Endothelial cell of umbilical vein (primary cell): ENCODE measurements around the gene LITAFD. TPM values are rescaled to one million over a fixed set of nuclear protein-coding genes. Genes with fewer than 3 reads are reported as not detected.
A peak's percentile ranks its signal among the peaks of the same experiment; 100 is the strongest.

Source experiments
- BruUV-seq: library from RNA; stranded (reverse); fragments of 400-500 nt; replicated peaks from 2 replicates; lab custom pipeline; 2021; lab: Mats Ljungman, UMichigan
- CTCF ChIA-PET: fragments of 300-600, 350-600 bp; sonication (Branson Sonifier 250); formaldehyde crosslinking; loops from one replicate; lab custom pipeline; 2021; ENCODE audit warnings: antibody characterized with exemption, inconsistent platforms; lab: Charles Lee
- POLR2A ChIA-PET: fragments of 300-600, 350-600 bp; sonication (Branson Sonifier 250); formaldehyde crosslinking; loops from one replicate; lab custom pipeline; 2021; ENCODE audit warnings: antibody characterized with exemption, inconsistent platforms; lab: Charles Lee
- DNase-seq: peaks from one replicate; pipeline ENCODE4 v3.0.0-alpha.2; 2011; ENCODE audit warnings: low read depth, low spot score
- FAIRE-seq: peaks from 2 replicates; lab custom pipeline; 2011; peaks lifted over from hg19 to GRCh38; lab: Jason Lieb, UNC
- H2AFZ ChIP-seq: 2 replicates; pipeline ENCODE4 v1.6.0; 2012; ENCODE audit warnings: low read depth, low read length, control low read depth, inconsistent platforms
- H3K27ac ChIP-seq: 2 replicates; pipeline ENCODE4 v1.5.1; 2011; ENCODE audit warnings: low read depth, mild to moderate bottlenecking, control low read depth, low read length, moderate library complexity; ENCODE audit not compliant: insufficient read depth
- H3K27me3 ChIP-seq, 2 experiments: 2 replicates each; pipeline versions ENCODE4 v1.6.0 to v1.6.1; 2011; ENCODE audit warnings: low read length in 2 of 2, mixed read lengths in 1 of 2; ENCODE audit not compliant: control insufficient read depth in 2 of 2, insufficient read depth in 2 of 2
- H3K36me3 ChIP-seq, 2 experiments: 2 replicates in 1 of 2; 3 replicates in 1 of 2; pipeline ENCODE4 v1.5.1; 2011; ENCODE audit warnings: low read length in 2 of 2, mild to moderate bottlenecking in 1 of 2, moderate library complexity in 1 of 2; ENCODE audit not compliant: control insufficient read depth in 2 of 2, insufficient read depth in 2 of 2; ENCODE audit errors: extremely low read depth in 1 of 2
- H3K4me1 ChIP-seq: 3 replicates; pipeline ENCODE4 v1.5.1; 2011; ENCODE audit warnings: mild to moderate bottlenecking, low read length; ENCODE audit not compliant: control insufficient read depth, insufficient read depth; ENCODE audit errors: extremely low read depth
- H3K4me2 ChIP-seq: 2 replicates; pipeline ENCODE4 v1.6.1; 2011; ENCODE audit warnings: low read length, control low read depth, mixed read lengths; ENCODE audit not compliant: insufficient read depth
- H3K4me3 ChIP-seq, 3 experiments: fragments of 200-600 bp in 1 of 3; sonication (generic), shearing (Covaris generic) in 1 of 3; replicated peaks in 1 of 3; 2 replicates each; pipeline ENCODE4 v1.5.1; 2011 to 2016; ENCODE audit warnings: control low read depth in 3 of 3, low read length in 3 of 3, mild to moderate bottlenecking in 2 of 3, inconsistent platforms in 1 of 3, low read depth in 1 of 3, moderate library complexity in 1 of 3; ENCODE audit not compliant: insufficient read depth in 1 of 3
- H3K79me2 ChIP-seq: 2 replicates; pipeline ENCODE4 v1.6.0; 2012; ENCODE audit warnings: low read length, inconsistent platforms; ENCODE audit not compliant: control insufficient read depth, insufficient read depth
- H3K9ac ChIP-seq: replicated peaks from 2 replicates; pipeline ENCODE3; 2011; ENCODE audit warnings: low read length, control low read depth; ENCODE audit not compliant: insufficient read depth; ENCODE audit errors: extremely low read depth
- H3K9me1 ChIP-seq: replicated peaks from 3 replicates; pipeline ENCODE4 v1.6.0; 2011; ENCODE audit warnings: mild to moderate bottlenecking, low read length; ENCODE audit not compliant: control insufficient read depth, insufficient read depth; ENCODE audit errors: extremely low read depth
- H3K9me3 ChIP-seq: replicated peaks from 2 replicates; pipeline ENCODE4 v1.5.1; 2012; ENCODE audit warnings: low read length, inconsistent platforms; ENCODE audit not compliant: control insufficient read depth, insufficient read depth
- H4K20me1 ChIP-seq: replicated peaks from 2 replicates; pipeline ENCODE3; 2011; ENCODE audit warnings: mild to moderate bottlenecking, low read length; ENCODE audit not compliant: control insufficient read depth, insufficient read depth; ENCODE audit errors: extremely low read depth
- FOS ChIP-seq: IDR thresholded peaks from 2 replicates; pipeline ENCODE4 v1.6.1; 2011; ENCODE audit warnings: mild to moderate bottlenecking, low read length, moderate library complexity, borderline replicate concordance; ENCODE audit not compliant: insufficient read depth
- dilution Hi-C: fragments of 300-500 bp; cut with MboI; formaldehyde crosslinking; loops from one replicate; pipeline ENCODE4 v1.15.0; 2019; ENCODE audit warnings: low sequenced_read_pairs; ENCODE audit not compliant: extremely low pct_ligation_motif_present
- intact Hi-C: fragments of 100-400 bp; cut with micrococcal nuclease; formaldehyde crosslinking; loops from one replicate; pipeline ENCODE4 v1.10.0; 2022
- polyA plus RNA-seq, 4 experiments: library from polyadenylated mRNA; depleted of rRNA in 3 of 4; stranded (reverse) in 3 of 4; unstranded in 1 of 4; fragments of >200 nt; gene quantifications; 2 replicates each; pipeline versions ENCODE4 v1.2.1 to v1.2.3, GENCODE V29; 2011 to 2012; ENCODE audit warnings: missing spikeins in 1 of 4
- total RNA-seq: library from RNA; stranded (reverse); gene quantifications from 2 replicates; pipeline ENCODE4 v1.2.3, GENCODE V29; 2021

LITAFD gene
- total and polyA plus RNA-seq, 2 donors (not counting 3 experiments of a cell fraction or from before 2014, with no cell fraction given) = not detected

DNA sequence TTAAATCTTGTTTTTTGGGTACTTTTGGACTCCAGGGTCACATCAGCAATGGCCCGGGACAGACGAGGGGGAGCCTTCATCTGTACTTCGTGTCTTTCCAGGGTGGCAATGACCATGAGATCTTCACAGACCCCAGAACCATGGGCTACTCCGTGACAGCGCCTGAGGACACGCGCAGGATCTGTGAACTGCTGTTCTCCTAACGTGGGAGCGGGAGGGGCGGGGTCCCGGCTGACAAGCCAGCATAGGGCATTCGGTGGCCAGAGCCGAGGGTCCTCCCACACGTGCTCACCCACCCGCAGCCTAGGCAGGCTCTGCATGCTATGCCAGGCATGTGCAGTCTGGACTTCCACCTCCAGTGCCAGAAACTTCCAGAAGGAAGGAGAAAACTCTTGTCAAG lies 34.5 kb upstream of the LITAFD start:
- CTCF ChIA-PET = interaction anchor here (1.6 kb wide), 1 partner anchor 32 kb away, joined by 4 read pairs; no protein-coding TSS in a partner anchor
- Histone ChIP-seq H3K36me3 (peaks cover 2 to 19% of the 10 kb centered on the region in 2 experiments), H3K9me3 (no peaks in the 10 kb centered on the region), H3K9ac (no peak overlapping the region), H3K27ac (no peak overlapping the region), H3K4me2 (no peak overlapping the region), H3K27me3 (no peaks in the 10 kb centered on the region), H3K4me1 (peaks cover 23% of the 10 kb centered on the region), H3K4me3 (no peak overlapping the region), H2AFZ (no peak overlapping the region), H3K9me1 (no peaks in the 10 kb centered on the region), H3K79me2 (peaks cover 9% of the 10 kb centered on the region), H4K20me1 (no peaks in the 10 kb centered on the region)
- intact Hi-C loops (no loop called here), dilution Hi-C loops (no loop called here)
- DNase-seq (no peak), FAIRE-seq (no peak)
- BruUV-seq = no TSS peak
- TF ChIP-seq FOS = no peak
- POLR2A ChIA-PET = no interaction called here

- ChIA-PET CTCF (no interaction called here), POLR2A (interaction anchor here (0.8 kb wide), 1 partner anchor 20 kb away, joined by 4 read pairs; the partner anchor contains the start of gene CARHSP1)
- TF ChIP-seq FOS = no peak
- BruUV-seq = TSS peak; percentile 3
- intact Hi-C loops (no loop called here), dilution Hi-C loops (no loop called here)
- no peaks in the 10 kb centered on the region for H3K9me1 ChIP-seq
- no peaks in the 10 kb centered on the region for H3K9me3 ChIP-seq
- H3K4me3 ChIP-seq = no peak overlapping the region
- no peak for FAIRE-seq
- peaks cover 5 to 19% of the 10 kb centered on the region in 2 experiments for H3K36me3 ChIP-seq
- H3K27me3 ChIP-seq = no peaks in the 10 kb centered on the region
- DNase-seq = no peak
- no peaks in the 10 kb centered on the region for H4K20me1 ChIP-seq
- H3K9ac ChIP-seq = no peak overlapping the region
- H3K4me1 ChIP-seq = peaks cover 23% of the 10 kb centered on the region
- H3K4me2 ChIP-seq = no peak overlapping the region
- peak overlapping the region; percentile 24 for H3K27ac ChIP-seq
- no peak overlapping the region for H2AFZ ChIP-seq
- H3K79me2 ChIP-seq = peaks cover 9% of the 10 kb centered on the region
Observed at GRCh38 chr16:8848231-8848938, 33.8 kb upstream of the LITAFD start.
